ENCODE results near the gene OR4C6.

OR4C6 gene

DNA sequence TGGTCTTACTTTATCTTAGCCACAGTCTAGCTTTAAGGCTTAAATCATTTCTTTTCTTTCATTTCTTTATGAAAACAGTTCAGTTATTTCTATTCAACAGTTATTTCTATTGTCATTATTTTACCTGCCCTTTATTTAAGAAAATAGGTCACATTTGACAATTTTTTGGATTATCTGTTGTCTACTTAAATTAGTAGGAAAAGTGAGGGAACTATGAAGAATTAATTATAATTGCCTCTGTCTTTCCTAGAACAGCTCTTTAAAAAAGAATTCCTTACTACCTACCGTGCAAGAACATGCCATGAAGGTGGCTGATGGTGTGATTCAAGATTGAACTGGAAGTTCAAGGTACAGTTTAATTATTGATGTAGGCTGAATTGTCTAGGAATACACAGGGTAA is at the start of gene OR4C6:
Gene OR4C6, plus strand, starts transcription at position 301 of the 400 bp plus-strand sequence. CDS start 2,966 bp downstream, outside the sequence.
- in situ Hi-C loops (cut with MboI; ENCODE audit: low sequenced_read_pairs, unreplicated experiment) = no loop called here
- no peak for DNase-seq (ENCODE audit: low spot score)
- TF ChIP-seq, protein P1, sequence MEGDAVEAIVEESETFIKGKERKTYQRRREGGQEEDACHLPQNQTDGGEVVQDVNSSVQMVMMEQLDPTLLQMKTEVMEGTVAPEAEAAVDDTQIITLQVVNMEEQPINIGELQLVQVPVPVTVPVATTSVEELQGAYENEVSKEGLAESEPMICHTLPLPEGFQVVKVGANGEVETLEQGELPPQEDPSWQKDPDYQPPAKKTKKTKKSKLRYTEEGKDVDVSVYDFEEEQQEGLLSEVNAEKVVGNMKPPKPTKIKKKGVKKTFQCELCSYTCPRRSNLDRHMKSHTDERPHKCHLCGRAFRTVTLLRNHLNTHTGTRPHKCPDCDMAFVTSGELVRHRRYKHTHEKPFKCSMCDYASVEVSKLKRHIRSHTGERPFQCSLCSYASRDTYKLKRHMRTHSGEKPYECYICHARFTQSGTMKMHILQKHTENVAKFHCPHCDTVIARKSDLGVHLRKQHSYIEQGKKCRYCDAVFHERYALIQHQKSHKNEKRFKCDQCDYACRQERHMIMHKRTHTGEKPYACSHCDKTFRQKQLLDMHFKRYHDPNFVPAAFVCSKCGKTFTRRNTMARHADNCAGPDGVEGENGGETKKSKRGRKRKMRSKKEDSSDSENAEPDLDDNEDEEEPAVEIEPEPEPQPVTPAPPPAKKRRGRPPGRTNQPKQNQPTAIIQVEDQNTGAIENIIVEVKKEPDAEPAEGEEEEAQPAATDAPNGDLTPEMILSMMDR (IDR thresholded peaks at IDR 0.05; ENCODE audit: borderline replicate concordance, control extremely low read depth, extremely low read depth, insufficient read depth, missing control alignments) = no peak

GRCh38 chr11:55624531-55624930 is 37.5 kb upstream of the OR4C6 start:
- DNase-seq (ENCODE audit: low spot score) = no peak
- in situ Hi-C loops (cut with MboI; ENCODE audit: low sequenced_read_pairs, unreplicated experiment) = no loop called here
- TF ChIP-seq, protein P1 (IDR thresholded peaks at IDR 0.05; ENCODE audit: borderline replicate concordance, control extremely low read depth, extremely low read depth, insufficient read depth, missing control alignments) = no peak

GRCh38 chr11:55634813-55635212 is 27.2 kb upstream of the OR4C6 start, which contains the start of gene OR4P4:
Gene OR4P4 (plus strand): TSS chr11:55635113.
- TF ChIP-seq, protein P1 (IDR thresholded peaks at IDR 0.05; ENCODE audit: borderline replicate concordance, control extremely low read depth, extremely low read depth, insufficient read depth, missing control alignments) = no peak
- in situ Hi-C loops (cut with MboI; ENCODE audit: low sequenced_read_pairs, unreplicated experiment) = no loop called here

DNA sequence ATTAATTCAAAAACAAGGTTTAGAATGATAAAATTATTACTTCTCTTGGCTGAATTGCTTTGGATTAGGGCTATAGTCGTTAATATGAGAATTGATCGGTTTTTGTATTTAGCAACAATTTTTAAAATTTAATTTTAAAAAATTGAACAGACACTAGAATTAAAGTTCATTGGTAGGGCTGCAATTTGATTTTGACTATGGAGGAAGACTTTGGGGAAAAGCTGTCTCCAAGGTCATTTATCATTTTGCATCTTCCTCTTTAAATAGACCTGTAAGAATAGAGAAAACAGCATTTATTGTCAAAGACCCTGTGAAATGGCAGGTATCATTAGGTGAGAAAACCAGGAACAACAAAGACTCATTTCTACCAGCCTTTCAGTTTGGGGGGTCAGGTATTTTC is 14.0 kb upstream of the OR4C6 start, which contains the start of gene OR4S2:
Gene OR4S2, plus strand, starts transcription at position 301 of the 400 bp plus-strand sequence. CDS start 2,577 bp downstream, outside the sequence.
- TF ChIP-seq, protein P1 (IDR thresholded peaks at IDR 0.05; ENCODE audit: borderline replicate concordance, control extremely low read depth, extremely low read depth, insufficient read depth, missing control alignments) = no peak
- no peak for DNase-seq (ENCODE audit: low spot score)
- in situ Hi-C loops (cut with MboI; ENCODE audit: low sequenced_read_pairs, unreplicated experiment) = no loop called here

More at GRCh38 chr11:55634813-55635212, 27.2 kb upstream of the OR4C6 start, which contains the start of gene OR4P4:
- no peak for DNase-seq (ENCODE audit: low spot score)

- TF ChIP-seq, protein P1 (IDR thresholded peaks at IDR 0.05; ENCODE audit: borderline replicate concordance, control extremely low read depth, extremely low read depth, insufficient read depth, missing control alignments) = no peak
- no peak for DNase-seq (ENCODE audit: low spot score)
- in situ Hi-C loops (cut with MboI; ENCODE audit: low sequenced_read_pairs, unreplicated experiment) = no loop called here
These were observed 9.4 kb upstream of the OR4C6 start for GRCh38 chr11:55652560-55652959.

DNA sequence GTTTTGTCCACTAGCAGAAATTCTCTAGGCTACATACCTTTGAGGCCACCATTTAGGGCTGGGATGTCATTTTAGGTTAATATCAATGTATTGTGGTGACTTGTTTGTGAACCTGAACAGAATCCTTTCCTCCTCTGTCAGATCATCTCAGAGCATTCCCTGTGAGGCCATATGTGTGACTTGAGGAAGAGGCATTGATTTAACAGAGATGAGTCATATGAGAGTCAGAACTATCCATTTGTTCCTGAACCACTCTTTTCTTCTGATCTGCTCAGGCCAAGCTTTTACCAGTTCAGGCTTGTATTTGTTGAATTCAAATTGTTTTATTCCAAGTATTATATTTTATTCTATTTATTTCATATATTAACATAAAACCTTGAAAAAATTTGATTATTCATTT is 6.9 kb upstream of the OR4C6 start:
- no peak for DNase-seq (ENCODE audit: low spot score)
- TF ChIP-seq, protein P1 (IDR thresholded peaks at IDR 0.05; ENCODE audit: borderline replicate concordance, control extremely low read depth, extremely low read depth, insufficient read depth, missing control alignments) = no peak
- in situ Hi-C loops (cut with MboI; ENCODE audit: low sequenced_read_pairs, unreplicated experiment) = no loop called here
